Superior temporal gyrus (tissue), 1 donor: Measurements from ENCODE around the gene HOXD12.

Experiments used
- DNase-seq: peaks from one replicate; pipeline ENCODE4 v3.0.0-alpha.2; 2016; ENCODE audit errors: extremely low spot score

The HOXD12 gene

DNA sequence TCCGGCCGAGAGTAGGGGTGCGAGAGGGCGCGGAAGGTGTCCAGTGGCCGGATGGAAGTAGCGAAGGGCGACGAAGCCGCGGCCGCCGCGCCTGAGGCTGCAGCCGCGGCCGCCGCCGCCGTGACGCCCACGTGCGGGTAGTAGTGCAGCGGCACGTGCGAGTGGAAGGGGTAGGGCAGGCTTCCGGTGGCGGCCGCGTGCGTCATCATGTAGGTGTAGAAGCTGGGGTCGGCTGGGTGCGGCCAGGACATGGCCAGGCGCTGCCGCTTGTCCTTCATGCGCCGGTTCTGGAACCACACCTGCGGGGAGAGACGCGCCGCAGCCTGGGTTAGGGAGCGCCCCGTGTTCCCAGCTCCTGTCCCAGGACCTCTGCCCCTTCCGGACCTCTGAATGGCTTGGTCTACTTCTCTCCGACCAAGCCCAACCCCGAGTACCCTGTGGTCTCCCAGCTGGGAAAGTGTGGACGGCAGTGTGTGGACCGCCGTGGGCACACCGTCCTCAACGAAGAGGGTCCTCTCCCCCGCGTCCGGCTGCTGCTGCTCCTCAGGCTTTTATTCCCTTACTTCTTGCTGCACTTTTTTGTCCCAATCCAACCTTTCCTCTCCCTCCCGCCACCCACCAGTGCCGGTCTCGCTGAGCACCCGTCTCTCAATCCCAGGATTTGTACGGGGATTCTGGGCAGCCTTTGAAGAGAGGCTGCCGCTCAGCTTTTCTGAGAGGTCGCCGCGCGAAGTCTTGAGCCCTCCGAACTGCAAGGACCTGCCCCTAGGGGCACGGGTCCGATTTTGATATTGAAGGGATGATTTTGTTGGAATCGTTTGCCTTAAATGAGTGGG lies 18.8 kb upstream of the HOXD12 start:
- no peak for DNase-seq

DNA sequence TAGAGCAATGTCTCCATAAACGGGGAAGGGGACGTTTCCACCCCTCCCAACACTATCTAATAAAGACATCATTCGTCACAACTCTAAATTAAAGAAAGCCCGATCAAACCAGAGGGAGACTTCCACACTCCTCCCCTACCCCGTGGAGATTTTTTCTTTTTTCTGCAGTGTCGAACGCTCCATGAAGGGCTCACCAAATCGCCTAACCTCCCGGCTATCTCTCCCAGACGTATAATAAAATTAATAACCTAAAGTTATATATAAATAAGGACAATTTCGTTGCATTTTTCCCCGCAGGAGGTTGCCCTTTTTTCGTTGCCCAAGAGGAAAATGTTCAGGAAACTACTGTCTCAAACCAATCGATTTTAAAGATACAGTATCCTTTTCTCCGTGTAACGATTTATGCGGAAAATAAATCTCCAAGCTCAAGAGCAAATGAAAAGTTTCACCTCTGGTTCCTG lies 18.2 kb upstream of the HOXD12 start:
- DNase-seq, result no peak

DNA sequence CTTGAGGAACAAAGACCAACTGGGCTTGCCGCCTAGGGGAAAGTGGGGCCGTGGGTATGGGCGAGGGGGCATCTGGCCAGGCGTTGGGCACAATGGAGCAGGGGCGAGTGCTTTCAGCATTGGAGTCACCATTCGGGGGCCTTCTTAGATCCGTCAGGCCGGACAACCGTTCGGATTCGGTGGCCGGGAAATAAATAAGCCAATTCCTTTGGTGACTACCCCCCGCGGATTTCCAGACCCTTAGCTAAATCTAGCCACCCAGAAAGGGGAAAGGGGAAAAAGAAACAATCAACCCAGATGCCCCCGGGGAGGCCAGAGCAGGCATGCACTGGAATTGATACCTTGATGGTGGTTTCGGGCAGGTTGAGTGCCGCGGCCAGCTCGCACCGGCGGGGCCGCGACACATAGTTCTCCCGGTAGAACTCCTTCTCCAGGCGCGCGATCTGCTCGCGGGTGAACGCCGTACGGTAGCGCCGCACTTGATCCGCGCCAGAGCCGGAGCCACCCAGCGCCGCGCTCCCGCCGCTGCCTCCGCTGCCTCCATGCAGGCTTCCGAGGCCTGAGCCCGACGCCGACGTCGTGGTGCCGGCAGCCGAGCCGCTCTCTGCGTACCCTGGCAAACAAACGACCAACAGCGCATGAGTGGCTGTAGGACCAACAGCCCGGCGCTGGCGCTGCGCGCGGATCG lies 17.6 kb upstream of the HOXD12 start:
- no peak for DNase-seq

DNA sequence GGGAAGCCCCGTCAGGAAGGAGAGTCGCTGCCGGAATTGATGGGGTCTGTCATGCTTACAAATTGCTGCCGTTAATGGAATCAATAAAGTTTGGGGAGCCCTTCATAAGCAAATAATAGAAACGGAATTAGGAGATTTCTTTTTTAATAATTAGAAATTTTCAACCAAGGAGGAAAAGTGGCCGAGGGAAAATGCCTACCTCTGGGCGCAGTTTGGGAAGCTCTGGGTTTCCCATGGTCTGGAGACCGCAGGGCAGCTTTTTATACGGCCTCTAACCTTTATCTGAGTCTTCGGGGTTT lies 17.1 kb upstream of the HOXD12 start:
- DNase-seq, result no peak

DNA sequence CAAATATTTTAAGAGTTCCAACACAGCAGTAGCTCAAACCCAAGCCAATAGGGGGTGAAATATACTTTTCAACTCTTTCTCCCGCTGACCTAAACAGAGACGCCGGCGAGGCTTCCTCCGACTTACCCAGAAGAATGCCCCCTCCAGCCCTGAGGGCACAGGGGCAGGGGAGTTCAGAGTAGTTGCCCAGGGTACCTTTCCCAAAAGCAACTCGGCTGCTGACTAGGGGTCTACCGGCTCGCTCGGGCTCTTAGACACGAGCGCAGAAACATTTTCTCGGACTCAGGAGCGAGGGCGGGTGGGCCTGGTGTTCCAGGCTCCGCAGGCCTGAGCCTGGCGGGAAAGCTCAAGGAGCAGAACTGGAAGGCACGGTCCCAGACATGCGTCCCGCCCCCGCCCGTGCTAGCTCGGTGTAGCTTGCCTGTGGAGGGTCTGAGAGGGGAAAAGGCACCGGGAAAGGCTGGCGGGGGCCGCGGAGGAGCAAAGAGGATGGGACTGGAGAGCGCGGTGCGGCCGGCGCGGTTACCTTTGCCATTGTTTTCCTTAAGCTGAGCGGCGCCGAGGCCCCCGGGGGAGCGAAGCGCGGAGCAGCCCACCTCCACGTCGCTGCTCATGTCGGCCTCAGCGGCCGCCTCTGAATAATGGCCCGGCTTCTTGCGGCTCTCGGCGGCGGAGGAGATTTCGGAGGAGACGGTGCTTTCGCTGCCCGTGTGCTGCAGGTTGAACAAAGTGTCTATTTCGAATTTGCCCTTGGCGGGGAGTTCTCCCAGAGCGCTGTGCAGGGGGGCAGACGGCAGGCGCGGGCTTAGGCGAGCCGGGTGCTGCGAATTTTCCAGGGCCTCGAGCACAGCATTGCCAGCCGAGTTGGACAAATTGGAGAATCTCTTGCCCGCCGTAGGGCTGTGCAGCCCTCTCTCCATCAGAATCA lies 16.5 kb upstream of the HOXD12 start:
- DNase-seq, result no peak

DNA sequence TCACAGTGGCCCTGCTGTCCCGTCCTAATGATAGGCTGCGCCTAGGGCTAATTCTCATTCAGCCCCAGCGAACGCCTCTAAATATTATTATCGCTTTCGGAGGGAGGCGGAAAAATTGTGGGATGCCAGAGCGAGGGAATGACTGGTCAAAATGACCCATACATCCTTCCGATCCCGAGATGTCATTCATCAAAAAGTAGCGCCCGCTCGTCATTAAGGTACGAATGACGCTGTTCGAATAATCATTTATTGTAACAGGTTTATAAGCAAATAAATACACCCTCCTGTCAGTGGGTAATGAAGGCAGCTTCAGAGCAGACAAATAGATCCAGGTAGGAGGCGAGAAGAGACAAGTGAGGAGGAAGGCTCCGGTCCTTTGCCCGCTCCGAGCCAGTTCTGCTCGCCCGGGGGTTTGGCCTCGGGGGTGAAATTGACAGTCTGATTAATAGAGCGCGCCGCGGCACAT lies 15.8 kb upstream of the HOXD12 start, which contains the start of gene EVX2:
TSS of gene EVX2 (minus strand) at position 167 of the 466 bp plus-strand sequence. CDS start 186 bp downstream, outside the sequence.
- DNase-seq, result no peak

GRCh38 chr2:176084611-176085119 lies 14.9 kb upstream of the HOXD12 start:
- no peak for DNase-seq

DNA sequence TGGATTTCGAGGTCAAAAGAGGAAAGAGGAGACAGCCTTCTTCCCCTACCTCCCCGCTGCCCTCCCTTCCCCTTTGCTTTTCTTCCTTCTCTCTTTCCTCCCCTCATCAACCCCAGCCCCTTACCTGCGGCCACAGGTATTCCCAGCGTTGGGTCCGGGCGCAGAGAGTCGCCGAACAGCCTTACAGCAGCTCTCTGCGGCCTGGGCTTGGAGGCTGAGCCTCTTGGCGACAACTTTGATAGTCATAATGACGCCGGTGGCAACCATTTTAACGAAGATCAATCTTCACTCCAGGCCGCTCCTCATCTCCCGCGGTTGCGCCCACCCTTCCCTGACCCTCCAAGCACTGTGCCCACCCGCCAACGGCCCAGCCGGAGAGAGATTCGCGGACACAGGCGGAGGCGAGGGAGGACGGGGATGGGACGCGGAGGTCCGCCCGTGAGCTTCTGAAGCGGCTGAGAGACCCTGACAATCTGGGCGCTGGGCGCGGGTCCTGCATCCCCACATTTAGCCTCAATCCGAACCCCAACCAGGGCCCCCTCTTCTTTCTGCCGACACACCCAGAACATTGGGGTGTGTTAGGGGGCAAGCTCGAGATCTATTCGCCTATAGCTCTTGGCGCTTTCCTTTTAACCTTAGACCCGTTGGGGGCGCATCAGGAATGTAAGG lies 14.3 kb upstream of the HOXD12 start:
- no peak for DNase-seq

GRCh38 chr2:176085861-176086771 lies 13.5 kb upstream of the HOXD12 start:
- peak; percentile 65 for DNase-seq

DNA sequence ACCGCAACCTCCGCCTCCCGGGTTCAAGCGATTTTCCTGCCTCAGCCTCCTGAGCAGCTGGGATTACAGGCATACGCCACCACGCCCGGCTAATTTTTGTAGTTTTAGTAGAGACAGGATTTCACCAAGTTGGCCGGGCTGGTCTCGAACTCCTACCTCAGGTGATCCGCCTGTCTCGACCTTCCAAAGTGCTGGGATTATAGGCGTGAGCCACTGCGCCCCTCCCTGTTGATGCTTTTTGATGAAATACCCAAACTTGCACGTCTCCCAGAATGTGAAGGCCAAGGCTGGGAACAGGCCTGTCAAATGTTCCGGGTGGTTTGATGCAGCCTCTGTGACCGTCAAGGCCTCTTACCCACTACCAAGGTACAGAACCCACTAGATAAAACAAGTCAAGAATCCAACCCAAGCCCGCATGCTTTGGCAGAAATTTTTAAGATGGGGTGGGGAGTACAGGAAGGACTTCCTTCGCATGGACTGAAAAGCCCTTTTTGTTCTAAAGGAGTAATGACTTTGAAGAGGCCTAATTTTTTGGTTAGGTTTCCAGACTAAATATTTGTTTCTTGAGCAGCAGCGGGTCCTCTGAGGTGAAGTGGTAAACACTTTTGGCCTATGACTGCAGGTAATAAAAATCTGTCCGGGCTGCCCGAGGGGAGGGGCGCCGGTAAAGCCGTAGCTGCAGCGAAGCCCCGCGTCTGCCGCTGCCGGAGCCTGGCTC lies 12.1 kb upstream of the HOXD12 start:
- DNase-seq, result no peak

DNA sequence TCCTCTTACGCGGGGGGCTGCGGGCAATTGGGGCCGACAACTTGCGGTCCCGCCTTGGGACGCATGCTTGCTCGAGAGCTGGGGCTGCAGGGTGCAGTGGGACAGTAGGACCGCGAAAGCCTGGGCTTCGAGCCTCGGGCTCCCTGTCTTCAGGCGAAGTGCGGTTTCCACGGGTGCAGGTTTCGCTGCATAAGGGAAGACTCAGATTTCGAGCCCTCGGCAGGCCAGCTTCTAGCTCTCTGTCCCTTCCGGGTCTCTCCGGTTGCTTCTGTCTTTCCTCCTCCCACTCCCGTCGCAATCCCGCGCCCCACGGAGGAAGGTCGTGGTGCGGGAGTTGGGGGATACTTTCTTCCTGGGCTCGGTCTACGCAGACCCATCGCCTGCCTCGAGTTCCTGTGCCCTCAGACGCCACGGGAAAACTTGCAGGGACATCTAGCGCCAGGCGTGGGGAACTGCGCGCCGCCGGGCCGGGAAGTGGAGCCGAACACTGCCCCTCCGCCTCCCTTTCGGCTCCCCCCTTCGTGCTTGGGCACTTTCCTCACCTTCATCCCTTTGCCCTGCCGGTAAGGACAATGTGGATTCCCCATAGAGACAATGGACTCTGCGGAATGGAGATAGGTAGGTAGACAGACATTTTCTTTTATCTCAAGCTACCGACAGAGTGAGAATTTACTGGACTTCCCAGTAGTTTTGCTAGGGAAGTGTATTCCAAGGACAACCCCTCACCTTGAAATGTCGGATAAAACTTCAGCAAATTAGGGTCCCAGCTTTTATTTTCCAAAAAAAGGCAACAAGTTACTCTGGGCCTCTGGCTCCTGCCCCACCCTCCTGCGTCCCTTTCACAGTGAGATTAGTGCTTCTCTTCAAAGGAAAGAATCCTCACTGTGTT lies 11.3 kb upstream of the HOXD12 start:
- no peak for DNase-seq

- DNase-seq, result no peak
Observed at GRCh38 chr2:176088937-176089842, 10.4 kb upstream of the HOXD12 start.

DNA sequence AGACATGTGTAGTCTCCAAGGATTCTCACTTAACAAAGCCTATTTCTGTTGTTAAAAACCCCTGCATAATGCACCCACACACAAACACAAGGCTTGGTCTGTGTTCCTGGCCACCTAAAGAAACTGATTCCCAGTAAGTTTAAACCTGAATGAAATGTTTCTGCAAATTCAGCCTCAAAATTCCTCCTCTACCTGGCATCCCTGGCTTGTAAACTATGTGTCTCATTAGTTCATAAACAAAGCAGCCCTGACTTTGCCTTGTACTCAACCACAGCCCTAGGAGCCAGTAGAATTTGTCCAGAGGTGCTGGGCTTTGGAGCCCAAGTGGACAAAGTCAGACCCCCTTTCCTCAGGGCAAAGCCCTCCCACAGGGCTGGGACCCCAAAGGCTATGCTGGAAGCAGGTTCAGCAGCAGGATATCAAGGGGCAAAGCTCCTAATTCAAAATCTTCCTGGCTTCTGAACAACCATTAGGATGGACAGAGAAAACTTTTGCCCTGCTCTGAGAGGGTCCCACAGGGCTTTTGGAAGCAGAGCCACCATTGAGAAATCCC lies 9.7 kb upstream of the HOXD12 start:
- no peak for DNase-seq

DNA sequence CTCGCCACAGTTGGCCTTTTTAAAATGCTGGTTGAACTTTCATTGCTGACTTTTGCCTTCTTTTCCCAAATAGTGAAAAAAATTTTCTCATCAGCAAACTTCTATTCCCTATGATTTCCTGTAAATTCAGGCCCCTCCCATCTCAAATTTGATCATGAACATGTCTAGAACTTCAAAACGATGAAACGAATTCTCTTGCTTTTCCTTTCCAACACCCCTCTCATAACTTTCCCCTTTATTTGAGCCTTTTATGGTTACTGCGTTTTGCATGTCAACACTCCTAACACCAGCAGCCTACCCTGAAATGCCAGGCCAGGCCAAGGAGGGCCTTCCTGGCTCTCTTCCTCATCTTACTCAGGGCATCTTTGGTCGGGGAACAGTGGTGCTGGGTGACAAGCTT lies 8.7 kb upstream of the HOXD12 start:
- DNase-seq, result no peak

GRCh38 chr2:176091329-176092258 lies 8.0 kb upstream of the HOXD12 start:
- DNase-seq, result no peak
